IMR-90 (cell line): ENCODE data around the gene PLD4. TPM values are rescaled to one million over a fixed set of nuclear protein-coding genes. Genes with fewer than 3 reads are reported as not detected.

Experiments
- ATAC-seq: fragments of 200-7000 bp; cut with Tn5 transposase; 2 replicates; pipeline ENCODE4 v1.9.1; 2020; ENCODE audit warnings: low read depth, mild to moderate bottlenecking, moderate library complexity
- BruUV-seq: library from RNA; stranded (reverse); fragments of 400-500 nt; replicated peaks from 2 replicates; lab custom pipeline; 2021; lab: Mats Ljungman, UMichigan
- CTCF ChIA-PET: fragments of 300-600 bp; formaldehyde crosslinking; extraction: SDS; loops from one replicate; lab custom pipeline; 2021; ENCODE audit warnings: antibody characterized with exemption; lab: Yijun Ruan, JAX
- POLR2A ChIA-PET: fragments of 300-600 bp; sonication (Branson Sonifier 250); formaldehyde crosslinking; loops from one replicate; lab custom pipeline; 2022; ENCODE audit warnings: antibody characterized with exemption; ENCODE audit not compliant: unreplicated experiment; lab: Charles Lee
- DNase-seq: peaks from one replicate; pipeline ENCODE4 v3.0.0; 2013
- H2AFZ ChIP-seq: replicated peaks from 2 replicates; pipeline ENCODE3; 2013; ENCODE audit warnings: low read length, mild to moderate bottlenecking; ENCODE audit not compliant: poor library complexity
- H2AK5ac ChIP-seq: 2 replicates; pipeline ENCODE4 v1.6.1; 2013; ENCODE audit warnings: low read depth, low read length, inconsistent platforms
- H2AK9ac ChIP-seq: replicated peaks from 2 replicates; pipeline ENCODE3; 2013; ENCODE audit warnings: mild to moderate bottlenecking, low read depth, low read length, moderate library complexity; ENCODE audit not compliant: poor library complexity
- H2BK120ac ChIP-seq: 2 replicates; pipeline ENCODE4 v1.6.1; 2013; ENCODE audit warnings: low read depth, low read length, inconsistent platforms
- H2BK15ac ChIP-seq: 3 replicates; pipeline ENCODE4 v1.6.1; 2013; ENCODE audit warnings: low read depth, low read length, inconsistent platforms
- H2BK20ac ChIP-seq: 2 replicates; pipeline ENCODE4 v1.6.1; 2013; ENCODE audit warnings: low read depth, mild to moderate bottlenecking, inconsistent platforms, low read length, moderate library complexity
- H2BK5ac ChIP-seq: 2 replicates; pipeline ENCODE4 v1.6.1; 2013; ENCODE audit warnings: mild to moderate bottlenecking, low read depth, low read length, inconsistent platforms; ENCODE audit not compliant: poor library complexity, severe bottlenecking
- H3K14ac ChIP-seq: replicated peaks from 2 replicates; pipeline ENCODE4 v1.6.1; 2013; ENCODE audit warnings: low read depth, low read length, inconsistent platforms
- H3K18ac ChIP-seq: 2 replicates; pipeline ENCODE4 v1.6.1; 2013; ENCODE audit warnings: low read depth, low read length, control low read depth
- H3K23ac ChIP-seq: 2 replicates; pipeline ENCODE4 v1.6.1; 2013; ENCODE audit warnings: low read depth, low read length, inconsistent platforms
- H3K27ac ChIP-seq: 2 replicates; pipeline ENCODE4 v1.5.1; 2013; ENCODE audit warnings: mild to moderate bottlenecking, control low read depth, low read length; ENCODE audit not compliant: insufficient read depth
- H3K27me3 ChIP-seq: 2 replicates; pipeline ENCODE4 v1.6.1; 2013; ENCODE audit warnings: low read length; ENCODE audit not compliant: control insufficient read depth, insufficient read depth
- H3K36me3 ChIP-seq: 2 replicates; pipeline ENCODE4 v1.6.1; 2013; ENCODE audit warnings: low read length, mixed read lengths; ENCODE audit not compliant: control insufficient read depth, insufficient read depth
- H3K4ac ChIP-seq: 2 replicates; pipeline ENCODE4 v1.6.1; 2013; ENCODE audit warnings: low read depth, low read length, inconsistent platforms
- H3K4me1 ChIP-seq: 2 replicates; pipeline ENCODE4 v1.6.1; 2013; ENCODE audit warnings: low read length, mixed read lengths; ENCODE audit not compliant: control insufficient read depth, insufficient read depth
- H3K4me2 ChIP-seq: 2 replicates; pipeline ENCODE4 v1.6.1; 2013; ENCODE audit warnings: low read depth, mild to moderate bottlenecking, control low read depth, low read length, moderate library complexity
- H3K4me3 ChIP-seq: 2 replicates; pipeline ENCODE4 v1.5.1; 2013; ENCODE audit warnings: low read depth, mild to moderate bottlenecking, control low read depth, low read length, moderate library complexity; ENCODE audit not compliant: insufficient read depth
- H3K56ac ChIP-seq: 2 replicates; pipeline ENCODE4 v1.6.1; 2013; ENCODE audit warnings: low read length, inconsistent platforms; ENCODE audit not compliant: insufficient read depth; ENCODE audit errors: extremely low read depth
- H3K79me1 ChIP-seq, 2 experiments: 2 replicates each; pipeline ENCODE4 v1.6.1; 2013; ENCODE audit warnings: low read length in 2 of 2, inconsistent platforms in 1 of 2, low read depth in 1 of 2
- H3K9ac ChIP-seq: 2 replicates; pipeline ENCODE4 v1.6.1; 2013; ENCODE audit warnings: low read depth, low read length, control low read depth
- H3K9me1 ChIP-seq: 2 replicates; pipeline ENCODE4 v1.6.1; 2013; ENCODE audit warnings: low read length, inconsistent platforms; ENCODE audit not compliant: insufficient read depth
- H3K9me3 ChIP-seq: 2 replicates; pipeline ENCODE4 v1.6.1; 2013; ENCODE audit warnings: low read length; ENCODE audit not compliant: control insufficient read depth, insufficient read depth
- H4K20me1 ChIP-seq: 2 replicates; pipeline ENCODE4 v1.6.1; 2013; ENCODE audit warnings: low read length, inconsistent platforms; ENCODE audit not compliant: insufficient read depth
- H4K5ac ChIP-seq: 2 replicates; pipeline ENCODE4 v1.6.1; 2013; ENCODE audit warnings: mild to moderate bottlenecking, low read depth, low read length, control low read depth
- H4K8ac ChIP-seq, 2 experiments: 2 replicates each; pipeline ENCODE4 v1.6.1; 2013; ENCODE audit warnings: low read depth in 2 of 2, low read length in 2 of 2, control low read depth in 1 of 2, inconsistent platforms in 1 of 2
- H4K91ac ChIP-seq: 2 replicates; pipeline ENCODE4 v1.6.1; 2013; ENCODE audit warnings: low read depth, low read length, inconsistent platforms; ENCODE audit not compliant: insufficient read depth
- BHLHE40 ChIP-seq: fragments of 150-350 bp; IDR thresholded peaks from 2 replicates; pipeline ENCODE4 v1.6.1; 2016; ENCODE audit warnings: mild to moderate bottlenecking, low read depth, low read length
- CEBPB ChIP-seq: IDR thresholded peaks from 2 replicates; pipeline ENCODE4 v1.6.1; 2012; ENCODE audit warnings: low read depth, low read length, improper control_type of control experiment
- CHD1 ChIP-seq: IDR thresholded peaks from 2 replicates; pipeline ENCODE4 v1.6.1; 2012; ENCODE audit warnings: low read depth, low read length, improper control_type of control experiment
- FOS ChIP-seq: fragments of 150-350 bp; IDR thresholded peaks from 2 replicates; pipeline ENCODE4 v1.6.1; 2016; ENCODE audit warnings: low read depth, low read length
- MAZ ChIP-seq: IDR thresholded peaks from 2 replicates; pipeline ENCODE4 v1.6.1; 2012; ENCODE audit warnings: low read depth, mild to moderate bottlenecking, low read length, improper control_type of control experiment, moderate library complexity, borderline replicate concordance
- MXI1 ChIP-seq: IDR thresholded peaks from 2 replicates; pipeline ENCODE4 v1.6.1; 2012; ENCODE audit warnings: low read depth, mild to moderate bottlenecking, low read length, moderate library complexity, borderline replicate concordance
- NFE2L2 ChIP-seq: fragments of 150-350 bp; IDR thresholded peaks from 2 replicates; pipeline ENCODE4 v1.6.1; 2016; ENCODE audit warnings: low read depth, mild to moderate bottlenecking, low read length
- POLR2A ChIP-seq: IDR thresholded peaks from 2 replicates; pipeline ENCODE4 v1.6.1; 2012; ENCODE audit warnings: mild to moderate bottlenecking, low read depth, low read length
- RAD21 ChIP-seq: IDR thresholded peaks from 2 replicates; pipeline ENCODE4 v1.6.1; 2012; ENCODE audit warnings: low read length, improper control_type of control experiment
- RCOR1 ChIP-seq: IDR thresholded peaks from 2 replicates; pipeline ENCODE4 v1.6.1; 2012; ENCODE audit warnings: mild to moderate bottlenecking, low read length, improper control_type of control experiment; ENCODE audit not compliant: insufficient replicate concordance
- RFX5 ChIP-seq: IDR thresholded peaks from 2 replicates; pipeline ENCODE4 v1.8.0; 2012; ENCODE audit warnings: low read depth, mild to moderate bottlenecking, low read length, moderate library complexity
- SMC3 ChIP-seq: fragments of 150-350 bp; IDR thresholded peaks from 2 replicates; pipeline ENCODE4 v1.6.1; 2016; ENCODE audit warnings: low read depth, mild to moderate bottlenecking, antibody characterized with exemption, low read length, moderate library complexity
- WGBS, 2 experiments: methylation state at CpG; one replicate each; pipeline versions ENCODE4 v1.1.5 to v1.1.7; 2013; ENCODE audit warnings: missing lambda C conversion rate in 2 of 2; ENCODE audit not compliant: insufficient read length in 1 of 2; ENCODE audit errors: extremely low coverage in 2 of 2; 5-methylcytosine and 5-hydroxymethylcytosine counted together
- dilution Hi-C: fragments of 300-500 bp; cut with HindIII; formaldehyde crosslinking; loops from one replicate; pipeline ENCODE4 v1.14.3; 2018; ENCODE audit warnings: low sequenced_read_pairs; ENCODE audit not compliant: unreplicated experiment
- in situ Hi-C: fragments of 300-500 bp; cut with MboI; formaldehyde crosslinking; loops from 3 replicates; pipeline ENCODE4 v1.14.3; 2019; ENCODE audit warnings: low sequenced_read_pairs, inconsistent platforms, mixed read lengths
- intact Hi-C: fragments of 100-400 bp; cut with micrococcal nuclease; formaldehyde crosslinking; loops from 2 replicates; pipeline ENCODE4 v1.10.0; 2022
- polyA plus RNA-seq, 3 experiments: library from polyadenylated mRNA; depleted of rRNA; stranded (reverse); fragments of >200 nt; gene quantifications; 2 replicates each; pipeline ENCODE4 v1.2.3, GENCODE V29; 2012; ENCODE audit warnings: low replicate concordance in 1 of 3
- total RNA-seq: library from RNA; depleted of rRNA; stranded (reverse); fragments of >200 nt; gene quantifications from 2 replicates; pipeline ENCODE4 v1.2.3, GENCODE V29; 2012
- TF ChIP-seq, protein P1 (sequence below): conservative IDR thresholded peaks from 2 replicates; pipeline ENCODE4 v1.5.1; 2012; ENCODE audit warnings: mild to moderate bottlenecking, low read depth, low read length, improper control_type of control experiment
- TF ChIP-seq, protein P2 (sequence below): fragments of 150-350 bp; IDR thresholded peaks from 2 replicates; pipeline ENCODE4 v1.6.1; 2016; ENCODE audit warnings: low read depth, mild to moderate bottlenecking, low read length, moderate library complexity, borderline replicate concordance
- TF ChIP-seq, protein P3 (sequence below): fragments of 150-350 bp; IDR thresholded peaks from 2 replicates; pipeline ENCODE4 v1.6.1; 2017; ENCODE audit warnings: mild to moderate bottlenecking, antibody characterized with exemption, low read length, low read depth

The PLD4 gene
- total and polyA plus RNA-seq, 2 of the 4 experiments (the other 2 are of a cell fraction): 0.05 TPM; not detected in 1

DNA sequence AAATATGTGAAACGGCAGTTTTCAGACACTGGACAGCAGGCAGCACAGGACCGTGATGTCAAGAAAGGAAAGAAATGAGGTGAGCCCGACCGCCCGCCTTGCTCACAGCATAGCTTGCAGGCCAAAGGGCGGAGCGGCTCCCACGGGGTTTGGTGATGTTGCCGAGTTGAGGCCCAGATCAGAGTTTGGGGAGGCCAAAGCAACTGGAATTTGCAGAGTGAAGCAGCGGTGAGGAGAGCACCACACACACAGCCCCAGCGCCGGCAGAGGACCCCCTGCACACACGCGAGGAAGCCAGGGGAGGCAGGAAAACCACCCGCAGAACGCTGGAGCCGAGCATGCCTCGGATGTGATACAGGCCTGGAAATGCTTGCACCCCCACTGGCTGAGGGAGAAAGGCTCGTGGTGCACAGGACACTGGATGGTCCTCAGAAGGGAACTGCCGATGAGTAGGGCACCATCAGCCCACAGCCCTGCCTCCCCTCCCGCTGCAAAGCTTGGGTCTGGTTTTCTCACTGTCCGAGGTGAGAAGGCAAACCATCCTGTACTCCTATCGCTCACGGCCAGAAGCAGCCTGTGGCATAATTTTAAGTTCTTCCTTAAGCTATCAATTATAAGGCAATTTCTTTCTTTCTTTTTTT, 25.7 kb upstream of the PLD4 start:
- no peak overlapping the region for H3K4me3 ChIP-seq
- in situ Hi-C loops (no loop called here), dilution Hi-C loops (no loop called here), intact Hi-C loops (no loop called here)
- H2AFZ ChIP-seq: no peak overlapping the region
- H3K36me3 ChIP-seq: peaks cover 7% of the 10 kb centered on the region; the same call in 1 of the 2 replicates
- no peak overlapping the region for H2BK120ac ChIP-seq
- no peak overlapping the region for H3K9ac ChIP-seq
- no TSS peak for BruUV-seq
- no peak overlapping the region for H2AK9ac ChIP-seq
- no peak overlapping the region for H3K56ac ChIP-seq
- 0 out of 2 replicates have a peak, but pooled peaks cover 2% of the 10 kb centered on the region for H3K9me3 ChIP-seq
- H3K14ac ChIP-seq: no peak overlapping the region
- no peaks in the 10 kb centered on the region; the same call in 1 of the 2 replicates for H4K20me1 ChIP-seq
- H4K91ac ChIP-seq: no peak overlapping the region
- H3K9me1 ChIP-seq: no peaks in the 10 kb centered on the region
- no peak overlapping the region for H3K18ac ChIP-seq
- H3K4me2 ChIP-seq: no peak overlapping the region
- ChIA-PET POLR2A (no interaction called here), CTCF (interaction anchor here (0.7 kb wide), 1 partner anchor 19 kb away, joined by 7 read pairs; no protein-coding TSS in a partner anchor)
- H3K23ac ChIP-seq: no peak overlapping the region
- no peak overlapping the region for H4K5ac ChIP-seq
- H2BK15ac ChIP-seq: no peak overlapping the region
- no peak overlapping the region for H3K27ac ChIP-seq
- no peak overlapping the region for H3K4ac ChIP-seq
- H3K4me1 ChIP-seq: no peaks in the 10 kb centered on the region; the same call in 1 of the 2 replicates
- WGBS, 2 experiments: 59% methylated on average over 9 of the region's 24 CpGs; no CpG with 5 or more reads in 1 of the 2 experiments
- H2BK5ac ChIP-seq: no peak overlapping the region
- no peaks in the 10 kb centered on the region for H3K79me1 ChIP-seq
- DNase-seq (no peak), ATAC-seq (0 out of 2 replicates have a peak, but pooled peaks have one; percentile 9)
- no peak overlapping the region for H2AK5ac ChIP-seq
- H3K27me3 ChIP-seq: peaks cover 14% of the 10 kb centered on the region
- H2BK20ac ChIP-seq: no peak overlapping the region
- H4K8ac ChIP-seq: no peak overlapping the region
- TF ChIP-seq CHD1 (no peak), BHLHE40 (no peak), NFE2L2 (no peak), CEBPB (no peak), SMC3 (no peak), RFX5 (no peak), MXI1 (no peak), POLR2A (no peak), FOS (no peak), MAZ (no peak), RCOR1 (no peak), RAD21 (no peak)
- TF ChIP-seq, protein P1, sequence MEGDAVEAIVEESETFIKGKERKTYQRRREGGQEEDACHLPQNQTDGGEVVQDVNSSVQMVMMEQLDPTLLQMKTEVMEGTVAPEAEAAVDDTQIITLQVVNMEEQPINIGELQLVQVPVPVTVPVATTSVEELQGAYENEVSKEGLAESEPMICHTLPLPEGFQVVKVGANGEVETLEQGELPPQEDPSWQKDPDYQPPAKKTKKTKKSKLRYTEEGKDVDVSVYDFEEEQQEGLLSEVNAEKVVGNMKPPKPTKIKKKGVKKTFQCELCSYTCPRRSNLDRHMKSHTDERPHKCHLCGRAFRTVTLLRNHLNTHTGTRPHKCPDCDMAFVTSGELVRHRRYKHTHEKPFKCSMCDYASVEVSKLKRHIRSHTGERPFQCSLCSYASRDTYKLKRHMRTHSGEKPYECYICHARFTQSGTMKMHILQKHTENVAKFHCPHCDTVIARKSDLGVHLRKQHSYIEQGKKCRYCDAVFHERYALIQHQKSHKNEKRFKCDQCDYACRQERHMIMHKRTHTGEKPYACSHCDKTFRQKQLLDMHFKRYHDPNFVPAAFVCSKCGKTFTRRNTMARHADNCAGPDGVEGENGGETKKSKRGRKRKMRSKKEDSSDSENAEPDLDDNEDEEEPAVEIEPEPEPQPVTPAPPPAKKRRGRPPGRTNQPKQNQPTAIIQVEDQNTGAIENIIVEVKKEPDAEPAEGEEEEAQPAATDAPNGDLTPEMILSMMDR: no peak
- TF ChIP-seq, protein P2, sequence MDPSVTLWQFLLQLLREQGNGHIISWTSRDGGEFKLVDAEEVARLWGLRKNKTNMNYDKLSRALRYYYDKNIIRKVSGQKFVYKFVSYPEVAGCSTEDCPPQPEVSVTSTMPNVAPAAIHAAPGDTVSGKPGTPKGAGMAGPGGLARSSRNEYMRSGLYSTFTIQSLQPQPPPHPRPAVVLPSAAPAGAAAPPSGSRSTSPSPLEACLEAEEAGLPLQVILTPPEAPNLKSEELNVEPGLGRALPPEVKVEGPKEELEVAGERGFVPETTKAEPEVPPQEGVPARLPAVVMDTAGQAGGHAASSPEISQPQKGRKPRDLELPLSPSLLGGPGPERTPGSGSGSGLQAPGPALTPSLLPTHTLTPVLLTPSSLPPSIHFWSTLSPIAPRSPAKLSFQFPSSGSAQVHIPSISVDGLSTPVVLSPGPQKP: no peak
- TF ChIP-seq, protein P3, sequence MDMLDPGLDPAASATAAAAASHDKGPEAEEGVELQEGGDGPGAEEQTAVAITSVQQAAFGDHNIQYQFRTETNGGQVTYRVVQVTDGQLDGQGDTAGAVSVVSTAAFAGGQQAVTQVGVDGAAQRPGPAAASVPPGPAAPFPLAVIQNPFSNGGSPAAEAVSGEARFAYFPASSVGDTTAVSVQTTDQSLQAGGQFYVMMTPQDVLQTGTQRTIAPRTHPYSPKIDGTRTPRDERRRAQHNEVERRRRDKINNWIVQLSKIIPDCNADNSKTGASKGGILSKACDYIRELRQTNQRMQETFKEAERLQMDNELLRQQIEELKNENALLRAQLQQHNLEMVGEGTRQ: no peak
